ENCODE data around the gene DUSP15. TPM values are rescaled to one million over a fixed set of nuclear protein-coding genes. Genes with fewer than 3 reads are reported as not detected.

DUSP15 gene
- total and polyA plus RNA-seq, 2 of the 4 experiments (the other 2 are of a cell fraction), result not detected

GRCh38 chr20:31915491-31916280 lies 45.4 kb upstream of the DUSP15 start:
- H2AK5ac ChIP-seq (ENCODE audit: low read depth, low read length), result no peak overlapping the region
- BruUV-seq (replicated peaks), result no TSS peak
- no peak overlapping the region for H2BK120ac ChIP-seq (ENCODE audit: low read depth, low read length)
- H4K8ac ChIP-seq (ENCODE audit: low read depth in 2 of 2, low read length in 2 of 2), result no peak overlapping the region
- WGBS, 2 experiments (ENCODE audit: extremely low coverage in 2 of 2, insufficient read length in 1 of 2), result 70% methylated on average over 2 of the region's 7 CpGs; no CpG with 5 or more reads in 1 of the 2 experiments
- no peak overlapping the region for H2AFZ ChIP-seq (replicated peaks; ENCODE audit: low read length, poor library complexity)
- no peak overlapping the region for H3K14ac ChIP-seq (replicated peaks; ENCODE audit: low read depth, low read length)
- peaks cover 54% of the 10 kb centered on the region for H3K27me3 ChIP-seq (ENCODE audit: control insufficient read depth, insufficient read depth, low read length)
- no peaks in the 10 kb centered on the region for H3K9me1 ChIP-seq (ENCODE audit: insufficient read depth, low read length)
- H3K4me1 ChIP-seq (ENCODE audit: control insufficient read depth, insufficient read depth, low read length), result no peaks in the 10 kb centered on the region
- intact Hi-C loops (cut with micrococcal nuclease), result loop anchor here (5.0 kb wide), 1 partner anchor 747 kb away; no protein-coding TSS in a partner anchor
- H3K36me3 ChIP-seq (ENCODE audit: control insufficient read depth, insufficient read depth, low read length), result no peaks in the 10 kb centered on the region
- no peak overlapping the region for H3K9ac ChIP-seq (ENCODE audit: low read depth, low read length)
- no peak overlapping the region for H2BK5ac ChIP-seq (ENCODE audit: low read depth, low read length, poor library complexity, severe bottlenecking)
- H2BK20ac ChIP-seq (ENCODE audit: low read depth, low read length), result no peak overlapping the region
- H3K4ac ChIP-seq (ENCODE audit: low read depth, low read length), result no peak overlapping the region
- ATAC-seq (ENCODE audit: low read depth), result no peak
- no peak overlapping the region for H3K4me3 ChIP-seq (ENCODE audit: insufficient read depth, low read depth, low read length)
- H4K20me1 ChIP-seq (ENCODE audit: insufficient read depth, low read length), result no peaks in the 10 kb centered on the region
- H3K79me1 ChIP-seq (ENCODE audit: low read depth in 1 of 2, low read length in 2 of 2), result no peaks in the 10 kb centered on the region
- CTCF ChIA-PET, result interaction anchor here (0.7 kb wide), 1 partner anchor 126 kb away, joined by 3 read pairs; no protein-coding TSS in a partner anchor
- in situ Hi-C loops (cut with MboI; ENCODE audit: low sequenced_read_pairs), result no loop called here
- no peak overlapping the region for H3K23ac ChIP-seq (ENCODE audit: low read depth, low read length)
- POLR2A ChIA-PET (ENCODE audit: unreplicated experiment), result no interaction called here
- no peak overlapping the region for H2BK15ac ChIP-seq (ENCODE audit: low read depth, low read length)
- no peaks in the 10 kb centered on the region for H3K9me3 ChIP-seq (ENCODE audit: control insufficient read depth, insufficient read depth, low read length)
- H4K91ac ChIP-seq (ENCODE audit: insufficient read depth, low read depth, low read length), result no peak overlapping the region
- H3K27ac ChIP-seq (ENCODE audit: insufficient read depth, low read length), result no peak overlapping the region
- no peak overlapping the region for H2AK9ac ChIP-seq (replicated peaks; ENCODE audit: low read depth, low read length, poor library complexity)
- H3K18ac ChIP-seq (ENCODE audit: low read depth, low read length), result no peak overlapping the region
- dilution Hi-C loops (cut with HindIII; ENCODE audit: low sequenced_read_pairs, unreplicated experiment), result no loop called here
- H4K5ac ChIP-seq (ENCODE audit: low read depth, low read length), result no peak overlapping the region
- no peak for DNase-seq
- H3K4me2 ChIP-seq (ENCODE audit: low read depth, low read length), result no peak overlapping the region
- H3K56ac ChIP-seq (ENCODE audit: extremely low read depth, insufficient read depth, low read length), result no peak overlapping the region
- TF ChIP-seq CTCF (conservative IDR thresholded peaks at IDR 0.05; ENCODE audit: low read depth, low read length), result no peak
- no peak for TF ChIP-seq FOS (IDR thresholded peaks at IDR 0.05; ENCODE audit: low read depth, low read length)
- TF ChIP-seq RCOR1 (IDR thresholded peaks at IDR 0.05; ENCODE audit: insufficient replicate concordance, low read length), result no peak
- no peak for TF ChIP-seq POLR2A (IDR thresholded peaks at IDR 0.05; ENCODE audit: low read depth, low read length)
- no peak for TF ChIP-seq USF2 (IDR thresholded peaks at IDR 0.05; ENCODE audit: low read depth, low read length)
- no peak for TF ChIP-seq MXI1 (IDR thresholded peaks at IDR 0.05; ENCODE audit: borderline replicate concordance, low read depth, low read length)
- TF ChIP-seq RAD21 (IDR thresholded peaks at IDR 0.05; ENCODE audit: low read length), result no peak
- no peak for TF ChIP-seq BHLHE40 (IDR thresholded peaks at IDR 0.05; ENCODE audit: low read depth, low read length)
- TF ChIP-seq CEBPB (IDR thresholded peaks at IDR 0.05; ENCODE audit: low read depth, low read length), result no peak
- TF ChIP-seq RFX5 (IDR thresholded peaks at IDR 0.05; ENCODE audit: low read depth, low read length), result no peak
- no peak for TF ChIP-seq SMC3 (IDR thresholded peaks at IDR 0.05; ENCODE audit: low read depth, low read length)
- no peak for TF ChIP-seq MAZ (IDR thresholded peaks at IDR 0.05; ENCODE audit: borderline replicate concordance, low read depth, low read length)
- no peak for TF ChIP-seq CHD1 (IDR thresholded peaks at IDR 0.05; ENCODE audit: low read depth, low read length)
- no peak for TF ChIP-seq MAFK (IDR thresholded peaks at IDR 0.05; ENCODE audit: low read depth, low read length)
- no peak for TF ChIP-seq ELK1 (IDR thresholded peaks at IDR 0.05; ENCODE audit: borderline replicate concordance, low read depth, low read length)
